GM12878 (cell line): ENCODE results near the gene FRYL. TPM values are rescaled to one million over a fixed set of nuclear protein-coding genes. Genes with fewer than 3 reads are reported as not detected.

Experiments used
- ATAC-seq: fragments of 200-7000 bp; cut with Tn5 transposase; 3 replicates; pipeline ENCODE4 v1.9.1; 2020; ENCODE audit warnings: mild to moderate bottlenecking, moderate library complexity
- BruUV-seq: library from RNA; stranded (reverse); fragments of 400-500 nt; replicated peaks from 2 replicates; lab custom pipeline; 2021; lab: Mats Ljungman, UMichigan
- CTCF ChIA-PET: fragments of 300-600 bp; sonication (Branson Sonifier 250); formaldehyde crosslinking; extraction: SDS; loops from one replicate; lab custom pipeline; 2021; ENCODE audit warnings: inconsistent platforms; lab: Yijun Ruan, JAX
- POLR2A ChIA-PET: fragments of 350-600 bp; formaldehyde crosslinking; extraction: SDS; loops from one replicate; lab custom pipeline; 2021; ENCODE audit warnings: inconsistent platforms; lab: Charles Lee
- RAD21 ChIA-PET: fragments of 300-600 bp; sonication (Branson Sonifier 250); formaldehyde crosslinking; loops from one replicate; lab custom pipeline; 2023; ENCODE audit warnings: antibody characterized with exemption; ENCODE audit not compliant: unreplicated experiment; lab: Charles Lee
- SMC1A ChIA-PET: fragments of 300-600 bp; sonication (Branson Sonifier 250); formaldehyde crosslinking; loops from one replicate; lab custom pipeline; 2023; ENCODE audit not compliant: unreplicated experiment, uncharacterized antibody; lab: Charles Lee
- DNase-seq: peaks from one replicate; pipeline ENCODE4 v3.0.0-alpha.2; 2011; ENCODE audit warnings: low read depth, low spot score
- FAIRE-seq: peaks from 3 replicates; lab custom pipeline; 2011; peaks lifted over from hg19 to GRCh38; lab: Jason Lieb, UNC
- H2AFZ ChIP-seq: 2 replicates; pipeline ENCODE4 v1.6.0; 2011; ENCODE audit warnings: low read depth, low read length, control low read depth; ENCODE audit not compliant: control insufficient read depth
- H3K27ac ChIP-seq: 2 replicates; pipeline ENCODE4 v1.5.1; 2011; ENCODE audit warnings: control low read depth; ENCODE audit not compliant: control insufficient read depth, insufficient read depth
- H3K27me3 ChIP-seq, 2 experiments: replicated peaks in 1 of 2; 2 replicates each; pipeline versions ENCODE4 v1.6.0 to v1.6.1; 2011; ENCODE audit warnings: low read length in 1 of 2; ENCODE audit not compliant: control insufficient read depth in 2 of 2, insufficient read depth in 2 of 2
- H3K36me3 ChIP-seq, 2 experiments: 2 replicates each; pipeline ENCODE4 v1.5.1; 2011; ENCODE audit warnings: low read length in 1 of 2; ENCODE audit not compliant: control insufficient read depth in 2 of 2, insufficient read depth in 2 of 2
- H3K4me1 ChIP-seq: 2 replicates; pipeline ENCODE4 v1.6.1; 2011; ENCODE audit warnings: mild to moderate bottlenecking, low read length, moderate library complexity, mixed read lengths; ENCODE audit not compliant: control insufficient read depth, insufficient read depth
- H3K4me2 ChIP-seq: 2 replicates; pipeline ENCODE4 v1.6.0; 2011; ENCODE audit warnings: control low read depth; ENCODE audit not compliant: control insufficient read depth, insufficient read depth
- H3K4me3 ChIP-seq: fragments of 200-600 bp; sonication (generic); 2 replicates; pipeline ENCODE4 v1.5.1; 2016
- H3K79me2 ChIP-seq: 2 replicates; pipeline ENCODE4 v1.6.0; 2011; ENCODE audit warnings: low read length; ENCODE audit not compliant: control insufficient read depth, insufficient read depth
- H3K9ac ChIP-seq: 2 replicates; pipeline ENCODE4 v1.8.0; 2011; ENCODE audit warnings: low read length, control low read depth, mixed read lengths; ENCODE audit not compliant: control insufficient read depth, insufficient read depth
- H3K9me3 ChIP-seq: replicated peaks from 3 replicates; pipeline ENCODE4 v1.5.1; 2011; ENCODE audit warnings: mild to moderate bottlenecking, low read length; ENCODE audit not compliant: control insufficient read depth, insufficient read depth
- H4K20me1 ChIP-seq: 2 replicates; pipeline ENCODE4 v1.6.0; 2011; ENCODE audit not compliant: control insufficient read depth, insufficient read depth
- BRCA1 ChIP-seq: IDR thresholded peaks from 2 replicates; pipeline ENCODE4 v1.6.1; 2011; ENCODE audit warnings: low read depth, low read length, improper control_type of control experiment
- IKZF2 ChIP-seq, 2 experiments: fragments of 450-650 bp; IDR thresholded peaks; 2 replicates each; pipeline ENCODE4 v1.6.1; 2017; ENCODE audit warnings: mild to moderate bottlenecking in 2 of 2, moderate library complexity in 2 of 2
- IRF4 ChIP-seq: IDR thresholded peaks from 2 replicates; pipeline ENCODE4 v1.6.1; 2011; ENCODE audit warnings: low read depth, low read length
- NFYA ChIP-seq: IDR thresholded peaks from 2 replicates; pipeline ENCODE4 v1.6.1; 2011; ENCODE audit warnings: low read depth, mild to moderate bottlenecking, low read length, improper control_type of control experiment, borderline replicate concordance
- PAX5 ChIP-seq: IDR thresholded peaks from 2 replicates; pipeline ENCODE4 v1.6.1; 2011; ENCODE audit warnings: low read depth, low read length, borderline replicate concordance
- RB1 ChIP-seq: fragments of 450-650 bp; formaldehyde crosslinking; IDR thresholded peaks from 2 replicates; pipeline ENCODE4 v1.6.1; 2017; ENCODE audit warnings: mild to moderate bottlenecking, borderline replicate concordance
- SMARCA5 ChIP-seq: fragments of 450-650 bp; IDR thresholded peaks from 2 replicates; pipeline ENCODE4 v1.6.1; 2017; ENCODE audit warnings: mild to moderate bottlenecking
- SMC3 ChIP-seq: IDR thresholded peaks from 2 replicates; pipeline ENCODE4 v1.6.1; 2011; ENCODE audit warnings: low read length, improper control_type of control experiment, borderline replicate concordance
- USF2 ChIP-seq: IDR thresholded peaks from 2 replicates; pipeline ENCODE4 v1.6.1; 2011; ENCODE audit warnings: low read depth, low read length, improper control_type of control experiment, borderline replicate concordance
- WRNIP1 ChIP-seq: IDR thresholded peaks from 2 replicates; pipeline ENCODE4 v1.6.1; 2011; ENCODE audit warnings: low read depth, low read length, improper control_type of control experiment, borderline replicate concordance
- ZBTB33 ChIP-seq: fragments of 450-650 bp; IDR thresholded peaks from 2 replicates; pipeline ENCODE4 v1.6.1; 2017; ENCODE audit warnings: mild to moderate bottlenecking
- WGBS: methylation state at CpG from one replicate; pipeline ENCODE4 v1.1.6; 2016; ENCODE audit warnings: low lambda C conversion rate; ENCODE audit not compliant: insufficient replicate concordance, insufficient coverage; ENCODE audit errors: missing lambda C conversion rate; 5-methylcytosine and 5-hydroxymethylcytosine counted together
- in situ Hi-C: fragments of 300-500 bp; cut with MboI; formaldehyde crosslinking; loops from 9 replicates; pipeline ENCODE4 v1.14.3; 2018; ENCODE audit warnings: mixed read lengths
- intact Hi-C: fragments of 100-400 bp; cut with micrococcal nuclease; formaldehyde crosslinking; loops from one replicate; pipeline ENCODE4 v1.14.2; 2022; ENCODE audit not compliant: unreplicated experiment
- polyA plus RNA-seq, 11 experiments: library from polyadenylated mRNA; depleted of rRNA in 4 of 11; unstranded in 6 of 11; stranded (reverse) in 5 of 11; fragments of >200 nt; fragmentation: Nextera tagmentation in 4 of 11; fragmentation: Illumina TruSeq in 1 of 11; extraction: Ambion mirVana in 4 of 11; extraction: Trizol in 1 of 11; gene quantifications; 1 replicate in 1 of 11; 2 replicates in 10 of 11; pipeline versions ENCODE4 v1.2.1 to v1.2.3, GENCODE V29; 2011 to 2016; ENCODE audit warnings: inconsistent platforms in 2 of 11, missing spikeins in 2 of 11, low read depth in 1 of 11
- total RNA-seq, 4 experiments: library from RNA; depleted of rRNA in 3 of 4; stranded (reverse); fragments of >200 nt in 3 of 4; fragmentation: Illumina TruSeq in 1 of 4; extraction: Trizol in 1 of 4; gene quantifications; 2 replicates each; pipeline versions ENCODE4 v1.2.1 to v1.2.3, GENCODE V29; 2013 to 2021

FRYL gene
- total and polyA plus RNA-seq, 10 of the 15 experiments (the other 5 are each of a cell fraction or from before 2014, with no cell fraction given) = 10.3 to 50.6 (median 28.7) TPM

- no peak overlapping the region for H3K9ac ChIP-seq
- no peaks in the 10 kb centered on the region for H3K9me3 ChIP-seq
- H3K4me3 ChIP-seq = no peak overlapping the region
- H3K36me3 ChIP-seq = peaks cover 3 to 6% of the 10 kb centered on the region in 2 experiments
- no peaks in the 10 kb centered on the region for H3K4me1 ChIP-seq
- no peak overlapping the region for H2AFZ ChIP-seq
- no peak for TF ChIP-seq SMC3
- no peak for TF ChIP-seq BRCA1
- TF ChIP-seq IRF4 = no peak
- no peak for TF ChIP-seq IKZF2 (IDR thresholded peaks at IDR 0.05)
- no peak for TF ChIP-seq SMARCA5
- TF ChIP-seq ZBTB33 = no peak
- TF ChIP-seq RB1 = no peak
- TF ChIP-seq WRNIP1 = no peak
- no peak for TF ChIP-seq USF2
- no peak for TF ChIP-seq NFYA
- TF ChIP-seq PAX5 = no peak
- ChIA-PET CTCF (interaction anchor here (1.2 kb wide), 1 partner anchor 368 kb away, joined by 3 read pairs; no protein-coding TSS in a partner anchor), POLR2A (no interaction called here), RAD21 (no interaction called here), SMC1A (interaction anchor here (1.0 kb wide), 1 partner anchor 17 kb away, joined by 4 read pairs; no protein-coding TSS in a partner anchor)
- no TSS peak for BruUV-seq
- intact Hi-C loops (no loop called here), in situ Hi-C loops (no loop called here)
- no peaks in the 10 kb centered on the region for H3K79me2 ChIP-seq
- DNase-seq (no peak), ATAC-seq (no peak), FAIRE-seq (no peak)
- no peaks in the 10 kb centered on the region for H4K20me1 ChIP-seq
- H3K4me2 ChIP-seq = no peak overlapping the region
- H3K27me3 ChIP-seq = no peaks in the 10 kb centered on the region
- 100% methylated on average over 1 of the region's 1 CpG for whole genome bisulfite sequencing
- no peak overlapping the region for H3K27ac ChIP-seq
Measured at GRCh38 chr4:48594180-48594579, 185.9 kb downstream of the FRYL start.
